Suprapubic skin (tissue), 3 donors: Measurements from ENCODE around the gene SPG7.

ENCODE experiments used
- CTCF ChIP-seq, 2 donors: fragments of 200-600 bp in 1 of 2; fragments of 450-650 bp in 1 of 2; sonication (generic) in 1 of 2; IDR thresholded peaks; one replicate each; pipeline ENCODE4 v1.5.1; 2016 to 2019; ENCODE audit warnings: antibody characterized with exemption in 2 of 2, mild to moderate bottlenecking in 1 of 2, moderate library complexity in 1 of 2
- EP300 ChIP-seq: sonication (generic); formaldehyde crosslinking; IDR thresholded peaks from one replicate; pipeline ENCODE4 v1.6.1; 2017; ENCODE audit warnings: antibody characterized with exemption

DNA sequence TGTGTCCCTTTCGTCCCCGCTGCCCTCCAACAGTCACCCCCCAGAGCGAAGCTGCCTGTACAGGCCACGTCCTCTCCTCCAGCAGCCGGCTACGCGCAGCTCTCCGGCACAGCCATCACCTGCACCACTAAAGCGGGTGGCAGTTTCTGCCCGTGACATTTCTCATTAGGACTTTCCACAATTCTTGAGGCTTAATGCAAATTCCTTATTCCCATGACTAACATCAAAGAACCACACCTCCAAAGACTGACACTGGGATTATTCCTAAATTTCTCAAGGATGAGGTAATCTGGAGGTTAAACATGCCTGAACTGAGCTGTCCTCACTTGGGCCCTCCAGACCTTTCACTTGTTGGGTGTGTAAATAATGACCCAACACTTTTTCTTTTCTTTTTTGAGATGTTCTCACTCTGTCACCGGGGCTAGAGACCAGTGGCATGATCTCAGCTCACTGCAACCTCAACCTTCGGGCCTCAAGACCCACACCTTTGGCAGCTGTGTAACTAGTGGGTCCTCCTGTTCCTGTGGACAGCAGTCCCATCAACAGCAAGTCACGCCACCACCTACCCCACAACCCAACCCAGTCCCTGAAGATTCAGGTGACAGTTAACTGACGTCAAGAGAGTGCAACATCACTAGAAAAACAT is 29.5 kb upstream of the SPG7 start:
- TF ChIP-seq EP300 (no peak), CTCF (IDR thresholded peaks at IDR 0.05) (no peak)
